SK-N-SH (cell line): ENCODE measurements around the gene SHC3. TPM values are rescaled to one million over a fixed set of nuclear protein-coding genes. Genes with fewer than 3 reads are reported as not detected.
"Not testable (repeated sequence)": the region's sequence is repeated elsewhere in the genome, so short reads cannot be mapped to it uniquely, and the experiment has no call there.

ENCODE experiments used
- CTCF ChIA-PET: fragments of 300-600, 350-600 bp; formaldehyde crosslinking; extraction: SDS; loops from one replicate; lab custom pipeline; 2021; lab: Yijun Ruan, JAX
- POLR2A ChIA-PET: fragments of 350-600 bp; sonication (Branson Sonifier 250); formaldehyde crosslinking; extraction: SDS; loops from one replicate; lab custom pipeline; 2020; ENCODE audit warnings: antibody characterized with exemption, inconsistent platforms; lab: Yijun Ruan, JAX
- DNase-seq: peaks from one replicate; pipeline ENCODE4 v3.0.0; 2012
- H2AFZ ChIP-seq: fragments of 200-600 bp; sonication (generic); 2 replicates; pipeline ENCODE4 v1.8.1; 2016; ENCODE audit warnings: antibody characterized with exemption, mild to moderate bottlenecking, low read depth
- H3F3A ChIP-seq: fragments of 200-600 bp; sonication (generic); replicated peaks from 2 replicates; pipeline ENCODE3; 2016; ENCODE audit warnings: antibody characterized with exemption, mild to moderate bottlenecking; ENCODE audit not compliant: insufficient read depth
- H3K27ac ChIP-seq, 2 experiments: fragments of 200-500 bp in 1 of 2; fragments of 200-600 bp in 1 of 2; sonication (Bioruptor generic) in 1 of 2; sonication (generic), shearing (Covaris generic) in 1 of 2; 2 replicates each; pipeline versions ENCODE4 v1.5.1 to v1.6.1; 2014 to 2016; ENCODE audit warnings: low read depth in 2 of 2, inconsistent platforms in 1 of 2, low read length in 1 of 2, mild to moderate bottlenecking in 1 of 2, mixed read lengths in 1 of 2
- H3K27me3 ChIP-seq: fragments of 200-600 bp; sonication (generic), shearing (Covaris generic); 2 replicates; pipeline ENCODE4 v1.6.1; 2016; ENCODE audit warnings: mixed run types; ENCODE audit not compliant: insufficient read depth
- H3K36me3 ChIP-seq, 2 experiments: fragments of 200-500 bp in 1 of 2; fragments of 200-600 bp in 1 of 2; sonication (Bioruptor generic) in 1 of 2; sonication (generic) in 1 of 2; replicated peaks in 1 of 2; 2 replicates each; pipeline versions ENCODE3 to v1.5.1; 2014 to 2016; ENCODE audit warnings: low read length in 1 of 2, mild to moderate bottlenecking in 1 of 2; ENCODE audit not compliant: insufficient read depth in 2 of 2, control insufficient read depth in 1 of 2
- H3K4me1 ChIP-seq, 2 experiments: fragments of 200-500 bp in 1 of 2; fragments of 200-600 bp in 1 of 2; sonication (Bioruptor generic) in 1 of 2; sonication (generic), shearing (Covaris generic) in 1 of 2; 2 replicates each; pipeline versions ENCODE4 v1.5.1 to v1.6.1; 2014 to 2016; ENCODE audit warnings: low read depth in 1 of 2, low read length in 1 of 2, mixed run types in 1 of 2; ENCODE audit not compliant: insufficient read depth in 2 of 2, control insufficient read depth in 1 of 2
- H3K4me2 ChIP-seq: fragments of 200-600 bp; sonication (generic), shearing (Covaris generic); 2 replicates; pipeline ENCODE4 v1.6.1; 2017; ENCODE audit warnings: mixed run types
- H3K4me3 ChIP-seq, 2 experiments: fragments of 200-500 bp in 1 of 2; fragments of 200-600 bp in 1 of 2; sonication (Bioruptor generic) in 1 of 2; sonication (generic), shearing (Covaris generic) in 1 of 2; 2 replicates each; pipeline versions ENCODE4 v1.5.1 to v1.8.1; 2014 to 2016; ENCODE audit warnings: low read depth in 2 of 2, inconsistent platforms in 1 of 2, low read length in 1 of 2, mild to moderate bottlenecking in 1 of 2, mixed read lengths in 1 of 2, moderate library complexity in 1 of 2
- H3K79me2 ChIP-seq: fragments of 200-600 bp; sonication (generic); 2 replicates; pipeline ENCODE4 v1.8.1; 2017; ENCODE audit warnings: mild to moderate bottlenecking; ENCODE audit not compliant: insufficient read depth
- H3K9ac ChIP-seq: fragments of 200-600 bp; sonication (generic); 2 replicates; pipeline ENCODE4 v1.6.1; 2017; ENCODE audit warnings: mixed run types
- H3K9me2 ChIP-seq: fragments of 200-600 bp; sonication (generic); 2 replicates; pipeline ENCODE4 v1.6.1; 2017; ENCODE audit warnings: mixed run types
- H3K9me3 ChIP-seq: fragments of 200-600 bp; sonication (generic); 2 replicates; pipeline ENCODE4 v1.6.1; 2017; ENCODE audit warnings: mixed run types, mild to moderate bottlenecking, moderate library complexity
- H4K20me1 ChIP-seq: fragments of 200-600 bp; sonication (generic); 2 replicates; pipeline ENCODE4 v1.6.1; 2017; ENCODE audit warnings: mild to moderate bottlenecking, mixed run types; ENCODE audit not compliant: insufficient read depth
- CHD2 ChIP-seq: fragments of 150-350 bp; IDR thresholded peaks from 2 replicates; pipeline ENCODE4 v1.6.1; 2018; ENCODE audit warnings: low read length; ENCODE audit not compliant: partially characterized antibody
- EP300 ChIP-seq, 2 experiments: IDR thresholded peaks; 2 replicates each; pipeline versions ENCODE4 v1.4.0 to v1.6.1; 2012; ENCODE audit warnings: borderline replicate concordance in 1 of 2, low read depth in 1 of 2, low read length in 1 of 2
- EZH2phosphoT487 ChIP-seq: fragments of 200-600 bp; sonication (generic); IDR thresholded peaks from 2 replicates; pipeline ENCODE4 v1.6.1; 2017; ENCODE audit warnings: low read depth, mixed run types, mild to moderate bottlenecking, antibody characterized with exemption, moderate library complexity, borderline replicate concordance
- FOXM1 ChIP-seq: IDR thresholded peaks from 2 replicates; pipeline ENCODE4 v1.4.0; 2012; ENCODE audit warnings: low read depth, mild to moderate bottlenecking
- GATA2 ChIP-seq: sonication (generic); formaldehyde crosslinking; IDR thresholded peaks from 2 replicates; pipeline ENCODE4 v1.5.0; 2020; ENCODE audit warnings: mild to moderate bottlenecking, missing genetic modification reagents
- MXI1 ChIP-seq: IDR thresholded peaks from 2 replicates; pipeline ENCODE4 v1.6.1; 2012; ENCODE audit warnings: mild to moderate bottlenecking, low read depth, low read length, improper control_type of control experiment
- NFIC ChIP-seq: IDR thresholded peaks from 2 replicates; pipeline ENCODE4 v1.4.0; 2012; ENCODE audit warnings: borderline replicate concordance
- NRF1 ChIP-seq: IDR thresholded peaks from 2 replicates; pipeline ENCODE4 v1.6.1; 2012; ENCODE audit warnings: low read depth, mild to moderate bottlenecking, low read length
- POLR2AphosphoS5 ChIP-seq: IDR thresholded peaks from 2 replicates; pipeline ENCODE4 v1.6.1; 2012; ENCODE audit warnings: low read depth, low read length
- RFX5 ChIP-seq: IDR thresholded peaks from 2 replicates; pipeline ENCODE4 v1.6.1; 2012; ENCODE audit warnings: mild to moderate bottlenecking, improper control_type of control experiment, low read length
- SIN3A ChIP-seq: IDR thresholded peaks from 2 replicates; pipeline ENCODE4 v1.6.1; 2012; ENCODE audit warnings: low read depth, mild to moderate bottlenecking, low read length, moderate library complexity, borderline replicate concordance
- SMC3 ChIP-seq: IDR thresholded peaks from 2 replicates; pipeline ENCODE4 v1.6.1; 2012; ENCODE audit warnings: low read depth, low read length, improper control_type of control experiment
- TEAD4 ChIP-seq: IDR thresholded peaks from 2 replicates; pipeline ENCODE4 v1.4.0; 2012; ENCODE audit warnings: mild to moderate bottlenecking, borderline replicate concordance; ENCODE audit not compliant: insufficient read depth
- YY1 ChIP-seq: IDR thresholded peaks from 2 replicates; pipeline ENCODE4 v1.4.0; 2012; ENCODE audit warnings: low read depth, mild to moderate bottlenecking
- WGBS: methylation state at CpG from one replicate; pipeline ENCODE4 v1.1.6; 2017; ENCODE audit warnings: low lambda C conversion rate; 5-methylcytosine and 5-hydroxymethylcytosine counted together
- polyA plus RNA-seq, 3 experiments: library from polyadenylated mRNA; depleted of rRNA; stranded (reverse); fragments of >200 nt; gene quantifications; 2 replicates each; pipeline ENCODE4 v1.2.3, GENCODE V29; 2012
- TF ChIP-seq, protein P1 (sequence below): IDR thresholded peaks from 2 replicates; pipeline ENCODE4; 2012
- TF ChIP-seq, protein P2 (sequence below): fragments of 200-600 bp; sonication (generic); IDR thresholded peaks from 2 replicates; pipeline ENCODE4 v1.6.1; 2017; ENCODE audit warnings: antibody characterized with exemption, mild to moderate bottlenecking, moderate library complexity

SHC3 gene
- polyA plus RNA-seq, 1 of the 3 experiments (the other 2 are of a cell fraction) = 3.2 TPM

DNA sequence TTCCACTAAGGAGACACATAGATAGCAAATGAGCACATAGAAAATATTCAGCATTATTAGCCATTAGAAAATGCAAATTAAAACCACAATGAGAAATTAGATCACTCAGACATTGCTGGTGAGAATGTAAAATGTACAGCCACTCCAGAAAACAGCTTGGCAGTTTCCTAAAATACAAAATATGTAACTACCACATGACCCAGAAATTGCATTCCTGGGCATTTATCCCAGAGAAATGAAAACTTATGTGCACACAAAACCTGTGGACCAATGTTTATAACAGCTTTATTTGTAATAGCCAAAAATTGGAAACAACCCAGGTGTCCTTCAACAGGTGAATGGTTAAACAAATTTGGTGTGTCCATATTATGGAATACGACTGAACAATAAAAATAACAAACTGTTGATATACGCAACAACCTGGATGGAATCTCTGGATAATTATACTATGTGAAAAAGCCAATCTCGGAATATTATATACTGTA lies 34.8 kb upstream of the SHC3 start:
- H3K9me3 ChIP-seq = no peaks in the 10 kb centered on the region
- peaks cover 0 to 6% of the 10 kb centered on the region in 2 experiments; a peak in 2 of 4 replicates for H3K4me1 ChIP-seq
- no peak for DNase-seq
- H2AFZ ChIP-seq = no peak overlapping the region
- no peak overlapping the region for H3K4me2 ChIP-seq
- H3K27me3 ChIP-seq = no peaks in the 10 kb centered on the region
- no peak for TF ChIP-seq TEAD4
- no peak for TF ChIP-seq SIN3A
- TF ChIP-seq EZH2phosphoT487 = no peak
- no peak for TF ChIP-seq NFIC
- TF ChIP-seq NRF1 = no peak
- no peak for TF ChIP-seq POLR2AphosphoS5
- no peak for TF ChIP-seq SMC3
- TF ChIP-seq, protein P1, sequence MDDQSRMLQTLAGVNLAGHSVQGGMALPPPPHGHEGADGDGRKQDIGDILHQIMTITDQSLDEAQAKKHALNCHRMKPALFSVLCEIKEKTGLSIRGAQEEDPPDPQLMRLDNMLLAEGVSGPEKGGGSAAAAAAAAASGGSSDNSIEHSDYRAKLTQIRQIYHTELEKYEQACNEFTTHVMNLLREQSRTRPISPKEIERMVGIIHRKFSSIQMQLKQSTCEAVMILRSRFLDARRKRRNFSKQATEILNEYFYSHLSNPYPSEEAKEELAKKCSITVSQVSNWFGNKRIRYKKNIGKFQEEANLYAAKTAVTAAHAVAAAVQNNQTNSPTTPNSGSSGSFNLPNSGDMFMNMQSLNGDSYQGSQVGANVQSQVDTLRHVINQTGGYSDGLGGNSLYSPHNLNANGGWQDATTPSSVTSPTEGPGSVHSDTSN = no peak
- no peak for TF ChIP-seq YY1
- TF ChIP-seq, all 33 proteins: peak for 0
- no peaks in the 10 kb centered on the region for H3K36me3 ChIP-seq
- no peaks in the 10 kb centered on the region for H3F3A ChIP-seq
- H3K9ac ChIP-seq = no peak overlapping the region
- WGBS = 71% methylated on average over 3 of the region's 3 CpGs
- H4K20me1 ChIP-seq = no peaks in the 10 kb centered on the region
- H3K27ac ChIP-seq = no peak overlapping the region
- H3K79me2 ChIP-seq = no peaks in the 10 kb centered on the region
- H3K9me2 ChIP-seq = no peaks in the 10 kb centered on the region
- CTCF ChIA-PET = no interaction called here
- POLR2A ChIA-PET = no interaction called here
- H3K4me3 ChIP-seq = no peak overlapping the region

DNA sequence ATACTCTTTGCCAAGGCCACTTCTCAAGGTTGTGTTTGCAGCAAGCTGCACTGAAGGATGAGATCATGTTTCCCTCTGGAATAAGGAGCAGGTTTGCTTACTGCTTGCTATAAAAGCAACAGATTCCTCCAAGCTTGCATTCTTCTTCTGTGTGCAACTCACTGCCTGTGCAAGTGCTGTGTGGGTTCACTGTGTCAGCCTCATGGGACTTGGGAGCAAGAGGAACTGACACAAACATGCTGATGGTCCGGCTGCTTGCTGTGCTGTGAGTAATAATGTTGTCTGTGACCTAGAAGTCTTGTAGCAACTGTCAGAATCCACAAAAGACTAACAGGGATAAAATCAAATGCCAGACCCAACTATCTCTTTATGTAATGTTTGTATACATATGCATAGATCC lies 33.6 kb upstream of the SHC3 start:
- H3K4me1 ChIP-seq = no peaks in the 10 kb centered on the region
- H4K20me1 ChIP-seq = no peaks in the 10 kb centered on the region
- H2AFZ ChIP-seq = no peak overlapping the region
- no peak overlapping the region for H3K4me2 ChIP-seq
- H3F3A ChIP-seq = no peaks in the 10 kb centered on the region
- no peaks in the 10 kb centered on the region for H3K79me2 ChIP-seq
- no peaks in the 10 kb centered on the region for H3K36me3 ChIP-seq
- H3K9me3 ChIP-seq = no peaks in the 10 kb centered on the region
- no peak for DNase-seq
- ChIA-PET POLR2A (no interaction called here), CTCF (no interaction called here)
- no peak overlapping the region for H3K9ac ChIP-seq
- TF ChIP-seq EP300 (IDR thresholded peaks at IDR 0.05; ENCODE audit: borderline replicate concordance in 1 of 2, low read depth in 1 of 2, low read length in 1 of 2) (no peak), YY1 (no peak), RFX5 (no peak), EZH2phosphoT487 (no peak), SIN3A (no peak), FOXM1 (no peak), GATA2 (no peak), TEAD4 (no peak), MXI1 (no peak), CHD2 (no peak)
- TF ChIP-seq, protein P2, sequence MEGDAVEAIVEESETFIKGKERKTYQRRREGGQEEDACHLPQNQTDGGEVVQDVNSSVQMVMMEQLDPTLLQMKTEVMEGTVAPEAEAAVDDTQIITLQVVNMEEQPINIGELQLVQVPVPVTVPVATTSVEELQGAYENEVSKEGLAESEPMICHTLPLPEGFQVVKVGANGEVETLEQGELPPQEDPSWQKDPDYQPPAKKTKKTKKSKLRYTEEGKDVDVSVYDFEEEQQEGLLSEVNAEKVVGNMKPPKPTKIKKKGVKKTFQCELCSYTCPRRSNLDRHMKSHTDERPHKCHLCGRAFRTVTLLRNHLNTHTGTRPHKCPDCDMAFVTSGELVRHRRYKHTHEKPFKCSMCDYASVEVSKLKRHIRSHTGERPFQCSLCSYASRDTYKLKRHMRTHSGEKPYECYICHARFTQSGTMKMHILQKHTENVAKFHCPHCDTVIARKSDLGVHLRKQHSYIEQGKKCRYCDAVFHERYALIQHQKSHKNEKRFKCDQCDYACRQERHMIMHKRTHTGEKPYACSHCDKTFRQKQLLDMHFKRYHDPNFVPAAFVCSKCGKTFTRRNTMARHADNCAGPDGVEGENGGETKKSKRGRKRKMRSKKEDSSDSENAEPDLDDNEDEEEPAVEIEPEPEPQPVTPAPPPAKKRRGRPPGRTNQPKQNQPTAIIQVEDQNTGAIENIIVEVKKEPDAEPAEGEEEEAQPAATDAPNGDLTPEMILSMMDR = no peak
- H3K4me3 ChIP-seq = no peak overlapping the region
- no peaks in the 10 kb centered on the region for H3K27me3 ChIP-seq
- H3K9me2 ChIP-seq = no peaks in the 10 kb centered on the region
- WGBS = 64% methylated on average over 1 of the region's 1 CpG
- no peak overlapping the region for H3K27ac ChIP-seq

DNA sequence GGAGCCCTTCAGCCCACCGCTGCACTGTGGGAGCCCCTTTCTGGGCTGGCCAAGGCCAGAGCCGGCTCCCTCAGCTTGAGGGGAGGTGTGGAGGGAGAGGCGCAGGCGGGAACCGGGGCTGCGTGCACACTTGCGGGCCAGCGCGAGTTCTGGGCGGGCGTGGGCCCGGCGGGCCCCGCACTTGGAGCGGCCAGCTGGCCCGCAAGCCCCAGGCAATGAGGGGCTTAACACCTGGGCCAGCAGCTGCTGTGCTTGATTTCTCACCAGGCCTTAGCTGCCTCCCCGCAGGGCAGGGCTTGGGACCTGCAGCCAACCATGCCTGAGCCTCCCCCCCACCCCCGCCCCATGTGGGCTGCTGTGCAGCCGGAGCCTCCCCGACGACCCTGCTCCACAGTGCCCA lies 30.7 kb upstream of the SHC3 start:
- CTCF ChIA-PET = interaction anchor here (1.1 kb wide), 1 partner anchor 9 kb away, joined by 3 read pairs; no protein-coding TSS in a partner anchor
- WGBS = no CpG with 5 or more reads among the region's 21 CpGs

More for the DNA sequence above, 30.7 kb upstream of the SHC3 start:
- H3K27me3 ChIP-seq, H3K9ac ChIP-seq, H3K36me3 ChIP-seq, POLR2A ChIA-PET, H3K27ac ChIP-seq, H3K9me3 ChIP-seq, H2AFZ ChIP-seq, H3F3A ChIP-seq, H4K20me1 ChIP-seq, H3K4me3 ChIP-seq, DNase-seq, H3K4me2 ChIP-seq, H3K79me2 ChIP-seq, H3K4me1 ChIP-seq, H3K9me2 ChIP-seq: not testable (repeated sequence)
